Stomach (tissue), 4 donors: ENCODE data around the gene PCDHGA1.

Experiments used
- EP300 ChIP-seq: sonication (generic); formaldehyde crosslinking; IDR thresholded peaks from one replicate; pipeline ENCODE4 v1.6.1; 2017; ENCODE audit warnings: antibody characterized with exemption
- TF ChIP-seq, protein P1 (sequence below), 7 experiments: fragments of 450-650 bp in 4 of 7; fragments of 200-600 bp in 3 of 7; sonication (generic) in 3 of 7; IDR thresholded peaks; one replicate each; pipeline ENCODE4 v1.5.1; 2016 to 2019; ENCODE audit warnings: antibody characterized with exemption in 7 of 7, control low read depth in 2 of 7, mild to moderate bottlenecking in 1 of 7

DNA sequence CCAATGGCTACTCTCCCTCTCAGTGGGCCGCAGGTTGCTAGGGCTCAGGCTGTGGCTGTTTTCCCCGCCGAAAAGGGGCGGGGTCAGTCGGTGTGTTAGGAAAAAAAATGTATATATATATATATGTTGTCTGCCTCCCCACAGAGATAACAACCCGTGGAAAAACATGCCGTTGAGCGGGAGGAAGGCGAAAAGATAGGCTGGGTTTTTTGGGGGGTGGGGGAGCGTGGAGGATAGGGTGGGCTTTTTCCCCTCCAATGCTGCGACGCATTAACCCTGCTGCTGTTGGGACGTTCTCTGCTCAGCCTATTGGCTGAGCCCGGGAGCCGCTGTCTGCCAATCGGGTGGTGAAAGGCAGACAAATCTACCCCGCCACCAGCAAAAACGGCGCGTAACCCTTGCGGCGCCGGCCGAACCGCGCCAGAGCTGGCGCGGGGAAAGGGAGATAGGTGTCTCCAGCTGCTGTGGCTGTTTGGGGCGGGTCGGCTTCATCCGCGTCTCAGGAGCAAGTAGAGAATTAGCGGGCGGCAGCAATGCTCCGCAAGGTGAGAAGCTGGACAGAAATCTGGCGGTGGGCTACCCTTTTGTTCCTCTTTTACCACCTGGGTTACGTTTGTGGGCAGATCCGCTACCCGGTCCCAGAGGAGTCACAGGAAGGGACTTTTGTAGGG is 154.5 kb downstream of the PCDHGA1 start, which contains the start of gene PCDHGC4:
- TF ChIP-seq EP300, result no peak
- TF ChIP-seq, protein P1, sequence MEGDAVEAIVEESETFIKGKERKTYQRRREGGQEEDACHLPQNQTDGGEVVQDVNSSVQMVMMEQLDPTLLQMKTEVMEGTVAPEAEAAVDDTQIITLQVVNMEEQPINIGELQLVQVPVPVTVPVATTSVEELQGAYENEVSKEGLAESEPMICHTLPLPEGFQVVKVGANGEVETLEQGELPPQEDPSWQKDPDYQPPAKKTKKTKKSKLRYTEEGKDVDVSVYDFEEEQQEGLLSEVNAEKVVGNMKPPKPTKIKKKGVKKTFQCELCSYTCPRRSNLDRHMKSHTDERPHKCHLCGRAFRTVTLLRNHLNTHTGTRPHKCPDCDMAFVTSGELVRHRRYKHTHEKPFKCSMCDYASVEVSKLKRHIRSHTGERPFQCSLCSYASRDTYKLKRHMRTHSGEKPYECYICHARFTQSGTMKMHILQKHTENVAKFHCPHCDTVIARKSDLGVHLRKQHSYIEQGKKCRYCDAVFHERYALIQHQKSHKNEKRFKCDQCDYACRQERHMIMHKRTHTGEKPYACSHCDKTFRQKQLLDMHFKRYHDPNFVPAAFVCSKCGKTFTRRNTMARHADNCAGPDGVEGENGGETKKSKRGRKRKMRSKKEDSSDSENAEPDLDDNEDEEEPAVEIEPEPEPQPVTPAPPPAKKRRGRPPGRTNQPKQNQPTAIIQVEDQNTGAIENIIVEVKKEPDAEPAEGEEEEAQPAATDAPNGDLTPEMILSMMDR (IDR thresholded peaks at IDR 0.05), result no peak
